ENCODE data around the gene PSMC4. TPM values are rescaled to one million over a fixed set of nuclear protein-coding genes. Genes with fewer than 3 reads are reported as not detected.

The PSMC4 gene
- total RNA-seq, 1 experiment from 2014 or later = 105 TPM

DNA sequence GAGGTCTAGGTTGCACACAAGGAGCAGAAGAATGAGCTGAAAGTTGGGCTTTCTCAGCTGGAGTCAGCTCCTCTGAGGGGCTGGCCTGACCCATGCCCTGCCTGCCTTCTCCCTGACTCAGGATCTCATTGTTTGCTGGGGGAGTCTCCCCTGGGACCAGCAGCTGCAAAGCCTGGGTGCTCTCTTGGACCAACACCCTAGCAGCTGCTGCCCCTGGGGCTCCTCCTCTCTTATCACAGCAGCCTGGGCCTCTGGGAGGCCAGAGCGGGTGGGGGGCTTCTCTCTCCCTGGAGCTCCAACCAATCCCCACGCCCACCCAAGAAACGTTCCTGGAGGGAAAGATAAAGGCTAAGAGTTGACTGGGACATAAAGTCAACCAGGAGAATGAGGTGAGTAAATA lies 34.9 kb upstream of the PSMC4 start:
- intact Hi-C loops (cut with micrococcal nuclease) = no loop called here
- TF ChIP-seq, protein P1, sequence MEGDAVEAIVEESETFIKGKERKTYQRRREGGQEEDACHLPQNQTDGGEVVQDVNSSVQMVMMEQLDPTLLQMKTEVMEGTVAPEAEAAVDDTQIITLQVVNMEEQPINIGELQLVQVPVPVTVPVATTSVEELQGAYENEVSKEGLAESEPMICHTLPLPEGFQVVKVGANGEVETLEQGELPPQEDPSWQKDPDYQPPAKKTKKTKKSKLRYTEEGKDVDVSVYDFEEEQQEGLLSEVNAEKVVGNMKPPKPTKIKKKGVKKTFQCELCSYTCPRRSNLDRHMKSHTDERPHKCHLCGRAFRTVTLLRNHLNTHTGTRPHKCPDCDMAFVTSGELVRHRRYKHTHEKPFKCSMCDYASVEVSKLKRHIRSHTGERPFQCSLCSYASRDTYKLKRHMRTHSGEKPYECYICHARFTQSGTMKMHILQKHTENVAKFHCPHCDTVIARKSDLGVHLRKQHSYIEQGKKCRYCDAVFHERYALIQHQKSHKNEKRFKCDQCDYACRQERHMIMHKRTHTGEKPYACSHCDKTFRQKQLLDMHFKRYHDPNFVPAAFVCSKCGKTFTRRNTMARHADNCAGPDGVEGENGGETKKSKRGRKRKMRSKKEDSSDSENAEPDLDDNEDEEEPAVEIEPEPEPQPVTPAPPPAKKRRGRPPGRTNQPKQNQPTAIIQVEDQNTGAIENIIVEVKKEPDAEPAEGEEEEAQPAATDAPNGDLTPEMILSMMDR (IDR thresholded peaks at IDR 0.05; ENCODE audit: unreplicated experiment) = no peak
- BruUV-seq (replicated peaks) = no TSS peak
- no peaks in the 10 kb centered on the region for H3K4me1 Mint-ChIP-seq (ENCODE audit: insufficient read depth, unreplicated experiment)
- H3K36me3 Mint-ChIP-seq (ENCODE audit: insufficient read depth, unreplicated experiment) = no peaks in the 10 kb centered on the region
- POLR2A ChIA-PET = interaction anchor here (0.6 kb wide), 1 partner anchor 25 kb away, joined by 4 read pairs; no protein-coding TSS in a partner anchor
- CTCF ChIA-PET = interaction anchor here (0.6 kb wide), 2 partner anchors 42 to 46 kb away, joined by 3 read pairs; no protein-coding TSS in a partner anchor
- no peak for DNase-seq (ENCODE audit: unreplicated experiment)
- no peaks in the 10 kb centered on the region for H3K9me3 Mint-ChIP-seq (ENCODE audit: unreplicated experiment)
- H3K4me3 Mint-ChIP-seq (ENCODE audit: unreplicated experiment) = no peak overlapping the region
- peaks cover 30% of the 10 kb centered on the region for H3K27me3 Mint-ChIP-seq (ENCODE audit: insufficient read depth, unreplicated experiment)
- H3K27ac Mint-ChIP-seq (ENCODE audit: low read depth, unreplicated experiment) = no peak overlapping the region

DNA sequence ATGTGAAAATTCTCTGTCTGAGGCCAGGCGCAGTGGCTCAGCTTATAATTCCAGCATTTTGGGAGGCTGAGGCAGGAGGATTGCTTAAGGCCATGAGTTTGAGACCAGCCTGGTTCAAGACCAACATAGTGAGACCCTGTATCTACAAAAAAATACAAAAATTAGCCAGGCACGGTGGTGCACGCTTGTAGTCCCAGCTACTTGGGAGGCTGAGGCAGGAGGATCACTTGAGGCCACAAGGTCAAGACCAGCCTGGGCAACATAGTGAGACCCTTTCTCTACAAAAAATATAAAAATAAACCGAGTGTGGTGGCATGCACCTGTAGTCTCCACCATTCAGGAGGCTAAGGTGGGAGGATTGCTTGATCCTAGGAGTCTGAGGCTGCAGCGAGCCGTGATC lies 34.3 kb upstream of the PSMC4 start:
- no peaks in the 10 kb centered on the region for H3K9me3 Mint-ChIP-seq (ENCODE audit: unreplicated experiment)
- ChIA-PET CTCF (interaction anchor here (0.6 kb wide), 1 partner anchor 47 kb away, joined by 3 read pairs; no protein-coding TSS in a partner anchor), POLR2A (interaction anchor here (0.6 kb wide), 1 partner anchor 24 kb away, joined by 4 read pairs; no protein-coding TSS in a partner anchor)
- intact Hi-C loops (cut with micrococcal nuclease) = no loop called here
- no peak for DNase-seq (ENCODE audit: unreplicated experiment)
- no peak overlapping the region for H3K4me3 Mint-ChIP-seq (ENCODE audit: unreplicated experiment)
- TF ChIP-seq, protein P1 (IDR thresholded peaks at IDR 0.05; ENCODE audit: unreplicated experiment) = no peak
- no peaks in the 10 kb centered on the region for H3K4me1 Mint-ChIP-seq (ENCODE audit: insufficient read depth, unreplicated experiment)
- H3K36me3 Mint-ChIP-seq (ENCODE audit: insufficient read depth, unreplicated experiment) = no peaks in the 10 kb centered on the region
- H3K27me3 Mint-ChIP-seq (ENCODE audit: insufficient read depth, unreplicated experiment) = peaks cover 34% of the 10 kb centered on the region
- no TSS peak for BruUV-seq (replicated peaks)
- H3K27ac Mint-ChIP-seq (ENCODE audit: low read depth, unreplicated experiment) = no peak overlapping the region

- no peaks in the 10 kb centered on the region for H3K4me1 Mint-ChIP-seq (ENCODE audit: insufficient read depth, unreplicated experiment)
- TF ChIP-seq, protein P1 (IDR thresholded peaks at IDR 0.05; ENCODE audit: unreplicated experiment) = no peak
- H3K27me3 Mint-ChIP-seq (ENCODE audit: insufficient read depth, unreplicated experiment) = peaks cover 28% of the 10 kb centered on the region
- intact Hi-C loops (cut with micrococcal nuclease) = no loop called here
- POLR2A ChIA-PET = no interaction called here
- no peak overlapping the region for H3K4me3 Mint-ChIP-seq (ENCODE audit: unreplicated experiment)
- H3K27ac Mint-ChIP-seq (ENCODE audit: low read depth, unreplicated experiment) = no peak overlapping the region
- DNase-seq (ENCODE audit: unreplicated experiment) = no peak
- no peaks in the 10 kb centered on the region for H3K9me3 Mint-ChIP-seq (ENCODE audit: unreplicated experiment)
- CTCF ChIA-PET = no interaction called here
- no peaks in the 10 kb centered on the region for H3K36me3 Mint-ChIP-seq (ENCODE audit: insufficient read depth, unreplicated experiment)
- no TSS peak for BruUV-seq (replicated peaks)
Observed at GRCh38 chr19:39937094-39937720, 33.8 kb upstream of the PSMC4 start.

- DNase-seq (ENCODE audit: unreplicated experiment) = no peak
- Mint-ChIP-seq H3K4me1 (ENCODE audit: insufficient read depth, unreplicated experiment) (no peaks in the 10 kb centered on the region), H3K4me3 (ENCODE audit: unreplicated experiment) (no peak overlapping the region), H3K36me3 (ENCODE audit: insufficient read depth, unreplicated experiment) (no peaks in the 10 kb centered on the region), H3K27ac (ENCODE audit: low read depth, unreplicated experiment) (no peak overlapping the region), H3K9me3 (ENCODE audit: unreplicated experiment) (no peaks in the 10 kb centered on the region), H3K27me3 (ENCODE audit: insufficient read depth, unreplicated experiment) (peaks cover 24% of the 10 kb centered on the region)
- intact Hi-C loops (cut with micrococcal nuclease) = no loop called here
- POLR2A ChIA-PET = no interaction called here
- CTCF ChIA-PET = interaction anchor here (0.9 kb wide), 1 partner anchor 9 kb away, joined by 3 read pairs; no protein-coding TSS in a partner anchor
- TF ChIP-seq, protein P1 (IDR thresholded peaks at IDR 0.05; ENCODE audit: unreplicated experiment) = no peak
- BruUV-seq (replicated peaks) = no TSS peak
Observed at GRCh38 chr19:39937787-39938186, 33.2 kb upstream of the PSMC4 start.
